Neural progenitor cell (in vitro differentiated cells): ENCODE measurements around the gene INTS11.

Experiments
- CTCF ChIP-seq: fragments of 200-600 bp; sonication (generic); IDR thresholded peaks from 2 replicates; pipeline ENCODE4 v1.5.1; 2017; ENCODE audit warnings: antibody characterized with exemption, mild to moderate bottlenecking
- EZH2 ChIP-seq: fragments of 200-600 bp; sonication (generic); IDR thresholded peaks from 2 replicates; pipeline ENCODE4 v1.6.1; 2017; ENCODE audit warnings: antibody characterized with exemption, mild to moderate bottlenecking, moderate library complexity

- peak; percentile 45 for TF ChIP-seq CTCF
- no peak for TF ChIP-seq EZH2
Measured at GRCh38 chr1:1264868-1265272, 59.6 kb downstream of the INTS11 start.
